ENCODE data around the gene RPS21.

DNA sequence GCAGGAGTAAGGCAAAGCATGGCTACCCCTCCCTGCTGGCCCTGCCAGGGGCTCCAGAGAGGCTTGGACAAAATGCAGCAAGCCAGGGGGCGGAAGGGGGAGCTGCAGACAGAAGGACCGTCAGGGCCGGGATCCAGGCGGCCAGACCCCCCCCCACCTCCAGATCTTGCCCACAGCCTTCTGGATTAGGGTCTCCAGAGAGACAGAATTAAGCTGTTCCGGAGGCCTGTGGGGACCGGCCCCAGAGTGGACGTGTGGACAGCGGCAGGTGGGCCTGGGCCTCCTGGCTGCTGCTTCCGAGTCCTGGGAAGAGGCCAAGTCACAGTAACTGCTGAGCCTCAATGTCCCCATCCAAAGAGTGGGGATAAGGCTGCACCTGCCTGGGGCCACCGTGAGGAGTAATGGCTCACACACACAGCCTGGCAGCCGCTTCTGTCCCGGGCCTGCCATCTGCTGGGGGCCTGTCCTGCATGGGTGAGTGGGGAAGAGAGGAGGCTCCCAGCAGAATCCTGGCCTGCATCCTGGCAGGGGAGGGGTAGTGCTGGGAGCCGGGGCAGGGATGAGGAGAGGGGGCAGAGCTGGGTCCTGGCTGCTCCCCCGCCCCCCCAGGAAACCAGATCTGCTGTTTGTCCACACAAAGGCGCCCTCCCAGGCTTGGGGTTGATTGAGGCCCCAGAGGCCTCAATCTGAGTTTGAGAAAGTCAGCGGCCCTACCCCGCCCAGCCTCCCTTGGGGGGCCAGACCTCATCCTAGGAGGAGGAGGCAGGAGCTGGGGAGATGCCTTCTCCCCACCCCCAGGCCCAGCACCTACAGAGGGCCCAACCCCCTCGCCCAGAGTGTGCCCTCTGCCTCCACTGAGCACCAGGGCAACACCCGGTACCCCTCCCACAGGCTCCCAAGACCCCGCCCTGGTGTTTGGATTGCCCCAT lies 23.6 kb upstream of the RPS21 start:
- TF ChIP-seq CTCF (IDR thresholded peaks at IDR 0.05 in 2 of 3, conservative IDR thresholded peaks at IDR 0.05 in 1 of 3; ENCODE audit: insufficient read depth in 2 of 3, low read depth in 1 of 3, low read length in 3 of 3): no peak
- TF ChIP-seq SMAD3 (CRISPR knock-in tag; conservative IDR thresholded peaks at IDR 0.05): no peak
- no peak for TF ChIP-seq POLR2AphosphoS5 (IDR thresholded peaks at IDR 0.05; ENCODE audit: control insufficient read depth, insufficient read depth, low read depth, low read length)
- TF ChIP-seq NR2C2 (CRISPR knock-in tag; IDR thresholded peaks at IDR 0.05): no peak
- no peak for TF ChIP-seq NR2C2 (tag; IDR thresholded peaks at IDR 0.05)
- TF ChIP-seq CHD4 (IDR thresholded peaks at IDR 0.05; ENCODE audit: insufficient read depth, insufficient replicate concordance, low read depth, low read length, poor library complexity, severe bottlenecking): no peak
- no peak for TF ChIP-seq PRDM10 (IDR thresholded peaks at IDR 0.05; ENCODE audit: partially characterized antibody)
- no peak for TF ChIP-seq ZNF121 (CRISPR knock-in tag; conservative IDR thresholded peaks at IDR 0.05)
- no peak for TF ChIP-seq POLR3A (IDR thresholded peaks at IDR 0.05; ENCODE audit: borderline replicate concordance, extremely low read depth, insufficient read depth, insufficient read length)
- TF ChIP-seq KLF10 (CRISPR knock-in tag; IDR thresholded peaks at IDR 0.05): no peak
- TF ChIP-seq SAP30 (IDR thresholded peaks at IDR 0.05; ENCODE audit: borderline replicate concordance, insufficient read depth, low read depth, low read length, poor library complexity, severe bottlenecking): no peak
- no peak for TF ChIP-seq NFYB (IDR thresholded peaks at IDR 0.05; ENCODE audit: extremely low read depth, insufficient read length)
